ENCODE data around the gene TRERF1. TPM values are rescaled to one million over a fixed set of nuclear protein-coding genes. Genes with fewer than 3 reads are reported as not detected.
A peak's percentile ranks its signal among the peaks of the same experiment; 100 is the strongest.

The TRERF1 gene
- polyA plus RNA-seq, 3 donors = 0.58 to 10.0 (median 2.0) TPM

- no peak overlapping the region for H2AFZ ChIP-seq (ENCODE audit: insufficient read depth, low read depth, low read length, poor library complexity, severe bottlenecking)
- H3K9me3 Mint-ChIP-seq = peaks cover 0 to 4% (median 0%) of the 10 kb centered on the region in 7 donors
- H3K9me3 ChIP-seq (replicated peaks in 1 of 2; ENCODE audit: control insufficient read depth in 1 of 2, insufficient read depth in 1 of 2, low read length in 2 of 2) = no peaks in the 10 kb centered on the region
- DNase-seq = peak in 1 of 3 donors; percentile 43
- peaks cover 69% of the 10 kb centered on the region for H3K79me2 ChIP-seq (ENCODE audit: insufficient read depth, low read length)
- H3K4me3 ChIP-seq (replicated peaks in 1 of 3; ENCODE audit: low read depth in 2 of 3, low read length in 3 of 3) = no peak overlapping the region
- no peak for TF ChIP-seq CTCF (IDR thresholded peaks at IDR 0.05)
- no peak overlapping the region for H3K4me3 Mint-ChIP-seq
- no peak overlapping the region for H3K9ac ChIP-seq (ENCODE audit: insufficient read depth, low read length, poor library complexity, severe bottlenecking)
- peak overlapping the region in 1 of 2 donors; percentile 43 for H3K27ac ChIP-seq (ENCODE audit: low read depth in 1 of 2, low read length in 2 of 2)
- H3K36me3 ChIP-seq (replicated peaks in 1 of 2; ENCODE audit: control insufficient read depth in 1 of 2, insufficient read depth in 2 of 2, low read length in 2 of 2) = peaks cover 25 to 62% of the 10 kb centered on the region in 2 donors
- H3K27me3 ChIP-seq (ENCODE audit: control insufficient read depth in 2 of 2, insufficient read depth in 2 of 2, low read length in 2 of 2) = no peaks in the 10 kb centered on the region
- peaks cover 11% of the 10 kb centered on the region for H4K20me1 ChIP-seq (ENCODE audit: insufficient read depth, low read length)
- peaks cover 37 to 64% of the 10 kb centered on the region in 2 donors for H3K36me3 Mint-ChIP-seq
- WGBS (ENCODE audit: insufficient coverage) = no CpG with 5 or more reads among the region's 1 CpG
- H3K27ac Mint-ChIP-seq = peak overlapping the region in 5 of 7 donors; percentile 36 to 88 (median 44)
- peaks cover 22 to 34% of the 10 kb centered on the region in 2 donors for H3K4me1 ChIP-seq (ENCODE audit: control insufficient read depth in 1 of 2, insufficient read depth in 2 of 2, low read length in 2 of 2)
- intact Hi-C loops (cut with micrococcal nuclease) = loop anchor here in 1 of 2 donors (2.0 kb wide), 1 partner anchor 22 kb away; no protein-coding TSS in a partner anchor
- H3K27me3 Mint-ChIP-seq (ENCODE audit: low read depth in 3 of 3) = no peaks in the 10 kb centered on the region
- H3K4me2 ChIP-seq (replicated peaks; ENCODE audit: extremely low read depth, low read length, poor library complexity, severe bottlenecking) = no peak overlapping the region
- H3K4me1 Mint-ChIP-seq = peaks cover 35% of the 10 kb centered on the region
Observed at GRCh38 chr6:42295181-42295580, 156.5 kb downstream of the TRERF1 start.

- H3K4me3 Mint-ChIP-seq = no peak overlapping the region
- Histone ChIP-seq H3K9ac (ENCODE audit: insufficient read depth, low read length, poor library complexity, severe bottlenecking) (no peak overlapping the region), H3K79me2 (ENCODE audit: insufficient read depth, low read length) (peaks cover 66% of the 10 kb centered on the region), H3K36me3 (replicated peaks in 1 of 2; ENCODE audit: control insufficient read depth in 1 of 2, insufficient read depth in 2 of 2, low read length in 2 of 2) (peaks cover 22 to 60% of the 10 kb centered on the region in 2 donors), H3K27ac (ENCODE audit: low read depth in 1 of 2, low read length in 2 of 2) (peak overlapping the region in 1 of 2 donors; percentile 43), H3K4me3 (replicated peaks in 1 of 3; ENCODE audit: low read depth in 2 of 3, low read length in 3 of 3) (no peak overlapping the region), H4K20me1 (ENCODE audit: insufficient read depth, low read length) (peaks cover 11% of the 10 kb centered on the region), H3K9me3 (replicated peaks in 1 of 2; ENCODE audit: control insufficient read depth in 1 of 2, insufficient read depth in 1 of 2, low read length in 2 of 2) (no peaks in the 10 kb centered on the region), H3K4me2 (replicated peaks; ENCODE audit: extremely low read depth, low read length, poor library complexity, severe bottlenecking) (no peak overlapping the region), H3K4me1 (ENCODE audit: control insufficient read depth in 1 of 2, insufficient read depth in 2 of 2, low read length in 2 of 2) (peaks cover 22 to 34% of the 10 kb centered on the region in 2 donors), H2AFZ (ENCODE audit: insufficient read depth, low read depth, low read length, poor library complexity, severe bottlenecking) (no peak overlapping the region), H3K27me3 (ENCODE audit: control insufficient read depth in 2 of 2, insufficient read depth in 2 of 2, low read length in 2 of 2) (no peaks in the 10 kb centered on the region)
- peaks cover 35 to 65% of the 10 kb centered on the region in 2 donors for H3K36me3 Mint-ChIP-seq
- no peaks in the 10 kb centered on the region for H3K27me3 Mint-ChIP-seq (ENCODE audit: low read depth in 3 of 3)
- peaks cover 35% of the 10 kb centered on the region for H3K4me1 Mint-ChIP-seq
- WGBS (ENCODE audit: insufficient coverage) = 40% methylated on average over 2 of the region's 3 CpGs
- TF ChIP-seq CTCF (IDR thresholded peaks at IDR 0.05) = no peak
- H3K27ac Mint-ChIP-seq = peak overlapping the region in 6 of 7 donors; percentile 11 to 88 (median 78)
- peak; percentile 51 to 72 (median 53) for DNase-seq
- peaks cover 0 to 4% (median 0%) of the 10 kb centered on the region in 7 donors for H3K9me3 Mint-ChIP-seq
- intact Hi-C loops (cut with micrococcal nuclease) = loop anchor here in 1 of 2 donors (2.0 kb wide), 1 partner anchor 22 kb away; no protein-coding TSS in a partner anchor
Observed at GRCh38 chr6:42294759-42295158, 157.0 kb downstream of the TRERF1 start.
